Measurements from ENCODE around the gene CTCF. TPM values are rescaled to one million over a fixed set of nuclear protein-coding genes. Genes with fewer than 3 reads are reported as not detected.

Gene CTCF
- total RNA-seq, 1 donor from 2014 or later, result 36.0 TPM

DNA sequence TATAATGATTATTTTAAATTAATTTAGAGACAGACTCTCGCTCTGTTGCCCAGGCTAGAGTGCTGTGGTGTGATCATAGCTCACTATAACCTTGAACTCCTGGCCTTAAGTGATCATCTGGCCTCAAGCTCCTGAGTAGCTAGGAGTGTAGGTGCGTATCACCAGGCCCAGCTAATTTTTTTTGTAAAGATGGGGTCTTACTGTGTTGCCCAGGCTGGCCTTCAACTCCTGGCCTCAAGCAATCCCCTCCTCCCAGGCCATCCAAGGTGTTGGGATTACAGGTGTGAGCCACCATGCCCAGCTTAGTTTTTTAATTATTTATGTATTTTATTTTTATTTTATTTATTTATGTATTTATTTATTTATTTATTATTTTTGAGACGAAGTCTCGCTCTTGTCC, 17.9 kb downstream of the CTCF start:
- TF ChIP-seq, protein P1, sequence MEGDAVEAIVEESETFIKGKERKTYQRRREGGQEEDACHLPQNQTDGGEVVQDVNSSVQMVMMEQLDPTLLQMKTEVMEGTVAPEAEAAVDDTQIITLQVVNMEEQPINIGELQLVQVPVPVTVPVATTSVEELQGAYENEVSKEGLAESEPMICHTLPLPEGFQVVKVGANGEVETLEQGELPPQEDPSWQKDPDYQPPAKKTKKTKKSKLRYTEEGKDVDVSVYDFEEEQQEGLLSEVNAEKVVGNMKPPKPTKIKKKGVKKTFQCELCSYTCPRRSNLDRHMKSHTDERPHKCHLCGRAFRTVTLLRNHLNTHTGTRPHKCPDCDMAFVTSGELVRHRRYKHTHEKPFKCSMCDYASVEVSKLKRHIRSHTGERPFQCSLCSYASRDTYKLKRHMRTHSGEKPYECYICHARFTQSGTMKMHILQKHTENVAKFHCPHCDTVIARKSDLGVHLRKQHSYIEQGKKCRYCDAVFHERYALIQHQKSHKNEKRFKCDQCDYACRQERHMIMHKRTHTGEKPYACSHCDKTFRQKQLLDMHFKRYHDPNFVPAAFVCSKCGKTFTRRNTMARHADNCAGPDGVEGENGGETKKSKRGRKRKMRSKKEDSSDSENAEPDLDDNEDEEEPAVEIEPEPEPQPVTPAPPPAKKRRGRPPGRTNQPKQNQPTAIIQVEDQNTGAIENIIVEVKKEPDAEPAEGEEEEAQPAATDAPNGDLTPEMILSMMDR (IDR thresholded peaks at IDR 0.05), result no peak
- Histone ChIP-seq H3K4me3 (no peak overlapping the region), H3K4me1 (no peaks in the 10 kb centered on the region), H3K27ac (no peak overlapping the region), H3K36me3 (peaks cover 16% of the 10 kb centered on the region), H3K27me3 (no peaks in the 10 kb centered on the region), H3K9me3 (no peaks in the 10 kb centered on the region)
- intact Hi-C loops (cut with DNase I), result no loop called here
- DNase-seq (no peak), ATAC-seq (no peak)

DNA sequence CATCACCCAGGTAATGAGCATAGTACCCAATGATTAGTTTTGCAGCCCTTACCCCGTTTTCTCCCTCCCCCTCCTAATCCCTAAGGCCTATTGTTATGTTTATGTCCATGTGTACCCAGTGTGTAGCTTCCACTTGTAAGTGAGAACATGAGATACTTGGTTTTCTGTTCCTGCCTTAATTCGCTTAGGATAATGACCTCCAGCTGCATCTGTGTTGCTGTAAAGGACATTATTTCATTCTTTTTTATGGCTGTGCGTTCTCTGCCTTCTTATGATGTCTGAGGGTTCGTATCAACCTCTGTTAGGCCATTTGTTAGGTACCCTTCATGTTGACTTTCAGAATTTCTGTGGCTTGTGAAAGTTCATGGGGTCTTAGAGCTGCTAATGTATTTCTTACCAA, 31.0 kb downstream of the CTCF start:
- Histone ChIP-seq H3K27me3 (no peaks in the 10 kb centered on the region), H3K9me3 (no peaks in the 10 kb centered on the region), H3K4me3 (no peak overlapping the region), H3K36me3 (peaks cover 7% of the 10 kb centered on the region), H3K4me1 (peaks cover 11% of the 10 kb centered on the region), H3K27ac (no peak overlapping the region)
- DNase-seq (no peak), ATAC-seq (no peak)
- intact Hi-C loops (cut with DNase I), result no loop called here
- TF ChIP-seq, protein P1 (IDR thresholded peaks at IDR 0.05), result no peak

- Histone ChIP-seq H3K27me3 (no peaks in the 10 kb centered on the region), H3K27ac (no peak overlapping the region), H3K4me3 (no peak overlapping the region), H3K36me3 (peaks cover 7% of the 10 kb centered on the region), H3K4me1 (peaks cover 11% of the 10 kb centered on the region), H3K9me3 (no peaks in the 10 kb centered on the region)
- ATAC-seq, result no peak
- intact Hi-C loops (cut with DNase I), result no loop called here
- DNase-seq, result no peak
- TF ChIP-seq, protein P1 (IDR thresholded peaks at IDR 0.05), result no peak
Measured at GRCh38 chr16:67593701-67594100, 31.4 kb downstream of the CTCF start.

GRCh38 chr16:67594256-67594915, 32.1 kb downstream of the CTCF start:
- H3K27me3 ChIP-seq, result no peaks in the 10 kb centered on the region
- H3K4me1 ChIP-seq, result peaks cover 11% of the 10 kb centered on the region
- H3K9me3 ChIP-seq, result no peaks in the 10 kb centered on the region
- DNase-seq, result no peak
- peaks cover 7% of the 10 kb centered on the region for H3K36me3 ChIP-seq
- ATAC-seq, result no peak
- no peak overlapping the region for H3K27ac ChIP-seq
- no peak overlapping the region for H3K4me3 ChIP-seq
- TF ChIP-seq, protein P1 (IDR thresholded peaks at IDR 0.05), result no peak
- intact Hi-C loops (cut with DNase I), result no loop called here

- H3K4me1 ChIP-seq, result peaks cover 11% of the 10 kb centered on the region
- no peak overlapping the region for H3K27ac ChIP-seq
- no peak overlapping the region for H3K4me3 ChIP-seq
- DNase-seq, result no peak
- TF ChIP-seq, protein P1 (IDR thresholded peaks at IDR 0.05), result no peak
- no peaks in the 10 kb centered on the region for H3K9me3 ChIP-seq
- H3K36me3 ChIP-seq, result peaks cover 7% of the 10 kb centered on the region
- peak; percentile 62 for ATAC-seq
- intact Hi-C loops (cut with DNase I), result no loop called here
- H3K27me3 ChIP-seq, result no peaks in the 10 kb centered on the region
Measured at GRCh38 chr16:67594956-67595355, 32.6 kb downstream of the CTCF start.

DNA sequence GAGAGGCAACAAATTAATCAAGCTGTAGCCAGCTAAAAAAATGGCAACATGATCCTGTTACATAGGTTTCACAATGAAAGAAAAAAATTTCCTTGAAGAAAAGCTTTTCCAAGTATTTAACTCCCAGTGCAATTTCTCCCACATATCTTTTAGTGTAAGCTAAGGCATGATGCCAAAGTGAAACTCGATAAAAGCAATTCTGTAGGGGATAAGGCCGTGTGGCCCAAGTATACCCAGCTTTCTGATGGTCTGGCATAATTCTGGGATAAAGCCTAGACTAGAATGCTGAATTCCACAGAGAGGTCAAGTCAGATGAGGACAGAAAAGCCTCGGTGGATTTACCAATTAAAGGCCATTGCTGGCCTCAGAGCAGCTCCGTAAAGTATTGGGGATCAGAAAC, 36.2 kb downstream of the CTCF start:
- no peak for ATAC-seq

More for the DNA sequence above, 36.2 kb downstream of the CTCF start:
- DNase-seq, result no peak
- intact Hi-C loops (cut with DNase I), result no loop called here
- TF ChIP-seq, protein P1 (IDR thresholded peaks at IDR 0.05), result no peak
- Histone ChIP-seq H3K4me1 (peaks cover 17% of the 10 kb centered on the region), H3K4me3 (no peak overlapping the region), H3K9me3 (no peaks in the 10 kb centered on the region), H3K27ac (no peak overlapping the region), H3K27me3 (no peaks in the 10 kb centered on the region), H3K36me3 (peaks cover 7% of the 10 kb centered on the region)

All from upper lobe of right lung (tissue), 1 donor.